HG02970 (cell line): ENCODE measurements around the gene CPNE4.

Source experiments
- ATAC-seq: cut with Tn5 transposase; IDR thresholded peaks from one replicate; pipeline ENCODE4 v1.9.1; 2021; ENCODE audit warnings: mild to moderate bottlenecking, moderate library complexity, moderate number of reproducible peaks; ENCODE audit not compliant: unreplicated experiment, low FRiP score

CPNE4 gene

DNA sequence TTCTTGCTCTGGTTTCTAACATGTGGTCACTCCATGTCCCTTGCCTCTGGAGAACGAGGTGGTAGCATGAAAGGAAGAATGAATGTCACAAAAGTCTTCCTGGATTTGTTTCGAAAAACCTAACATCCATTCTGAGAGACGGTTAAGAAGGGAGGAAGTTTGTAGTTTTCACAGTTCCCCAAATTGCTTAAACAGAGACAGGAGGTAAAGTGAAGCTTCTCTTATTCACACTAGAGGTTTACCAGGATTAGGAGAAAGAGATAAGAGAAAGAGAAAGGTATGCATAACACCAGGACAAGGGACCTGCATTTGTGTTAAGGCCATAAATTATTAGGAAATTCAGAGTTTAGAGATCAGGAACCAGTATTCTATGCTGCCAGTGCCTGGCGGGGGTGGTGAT, 228.1 kb downstream of the CPNE4 start:
- ATAC-seq, result no peak

DNA sequence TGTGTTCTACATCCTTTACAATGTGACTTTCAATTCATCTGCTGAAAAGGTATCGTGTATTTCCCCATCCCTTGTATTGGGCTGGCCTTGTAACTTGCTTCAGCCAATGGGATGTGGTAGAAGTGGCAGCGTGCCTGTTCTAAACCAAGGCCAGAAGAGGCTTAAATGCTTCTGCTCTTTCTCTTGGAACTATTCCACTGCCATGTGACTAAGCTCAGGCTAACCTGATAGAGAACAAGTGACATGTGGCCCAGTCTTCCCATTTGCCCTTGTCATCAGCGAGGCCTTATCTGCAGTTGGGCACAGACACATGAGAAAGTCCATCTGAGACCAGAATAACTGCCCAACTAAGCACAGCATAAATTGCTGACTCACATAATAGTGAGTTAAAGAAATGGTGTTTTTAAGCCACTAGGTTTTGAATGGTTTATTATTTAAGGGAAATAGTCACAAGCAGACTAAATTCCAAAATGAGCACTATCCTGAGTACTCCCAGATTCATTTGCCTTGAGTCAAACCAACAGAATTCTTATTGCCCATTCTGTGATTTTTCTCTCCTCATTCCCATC, 230.2 kb downstream of the CPNE4 start:
- no peak for ATAC-seq

DNA sequence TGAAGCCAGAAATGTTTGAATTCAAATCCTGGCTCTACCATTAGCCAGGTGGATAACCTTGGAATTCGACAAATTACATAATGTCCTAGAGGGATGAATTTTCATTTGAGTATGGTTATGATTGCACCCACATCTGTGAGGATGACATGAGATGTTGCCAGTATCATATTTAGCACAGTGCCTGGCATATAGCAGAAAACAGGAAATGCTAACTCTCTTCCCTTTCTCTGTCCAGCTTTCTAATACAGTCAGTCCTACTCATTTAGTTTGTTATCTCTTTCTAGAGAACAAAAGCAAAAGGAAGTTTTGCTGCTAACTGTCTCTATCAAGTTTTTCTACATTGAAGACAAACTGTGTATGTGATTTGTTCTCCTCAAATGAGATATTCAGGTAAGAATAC, 231.7 kb downstream of the CPNE4 start:
- ATAC-seq, result no peak

DNA sequence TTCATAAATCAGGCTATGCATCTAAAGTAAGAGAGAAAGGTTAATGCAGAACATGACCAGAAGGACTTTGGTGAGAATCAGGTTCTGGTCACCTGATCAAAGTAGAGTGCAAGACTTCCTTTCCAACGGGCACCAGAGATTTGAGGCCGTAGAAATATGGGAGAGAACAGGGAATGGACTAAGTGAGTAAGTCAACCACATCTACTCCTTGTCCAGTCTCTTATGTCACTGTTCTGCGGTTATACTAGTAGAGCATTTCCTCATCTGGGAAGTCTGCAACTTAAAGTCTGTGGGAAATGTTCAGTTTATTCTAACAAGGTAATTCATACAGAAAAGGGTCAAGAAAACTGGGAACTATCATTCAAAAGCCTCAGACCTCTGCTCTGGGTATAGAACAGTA, 232.8 kb downstream of the CPNE4 start:
- no peak for ATAC-seq

DNA sequence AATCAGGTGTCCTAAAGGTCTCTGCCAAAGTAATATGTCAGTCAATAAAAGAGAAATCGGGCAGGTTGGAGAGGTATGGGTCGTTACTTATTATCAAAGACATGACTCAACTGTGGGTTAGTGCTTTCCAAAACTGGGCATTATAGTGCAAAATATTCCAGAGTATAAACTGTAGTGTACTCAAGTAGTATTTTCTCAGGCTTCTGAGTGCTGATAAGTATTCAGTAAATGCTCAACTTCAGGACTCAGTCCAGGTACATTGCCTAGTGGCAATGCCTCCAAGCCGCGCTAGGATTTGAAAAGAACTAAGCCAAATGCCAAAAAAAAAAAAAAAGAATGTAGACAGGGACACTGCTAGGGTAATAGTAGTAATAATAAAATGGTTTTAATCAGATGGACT, 233.2 kb downstream of the CPNE4 start:
- no peak for ATAC-seq

DNA sequence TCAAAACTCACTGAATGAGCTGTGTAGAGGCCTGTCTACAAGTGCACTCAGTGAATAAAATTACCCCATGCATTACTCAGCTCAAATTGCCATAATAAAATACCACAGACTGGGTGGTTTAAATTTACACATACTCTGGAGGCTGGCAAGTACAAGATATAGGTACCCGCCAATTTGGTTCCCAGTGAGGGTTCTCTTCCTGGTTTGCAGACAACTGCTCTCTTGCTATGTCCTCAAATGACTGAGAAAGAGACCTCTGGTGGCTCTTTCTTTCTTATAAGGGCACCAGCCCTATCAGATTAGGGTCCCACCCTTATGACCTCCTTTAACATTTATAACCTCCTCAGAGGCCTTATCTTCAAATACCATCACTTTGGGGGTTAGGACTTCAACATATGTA, 237.0 kb downstream of the CPNE4 start:
- no peak for ATAC-seq

DNA sequence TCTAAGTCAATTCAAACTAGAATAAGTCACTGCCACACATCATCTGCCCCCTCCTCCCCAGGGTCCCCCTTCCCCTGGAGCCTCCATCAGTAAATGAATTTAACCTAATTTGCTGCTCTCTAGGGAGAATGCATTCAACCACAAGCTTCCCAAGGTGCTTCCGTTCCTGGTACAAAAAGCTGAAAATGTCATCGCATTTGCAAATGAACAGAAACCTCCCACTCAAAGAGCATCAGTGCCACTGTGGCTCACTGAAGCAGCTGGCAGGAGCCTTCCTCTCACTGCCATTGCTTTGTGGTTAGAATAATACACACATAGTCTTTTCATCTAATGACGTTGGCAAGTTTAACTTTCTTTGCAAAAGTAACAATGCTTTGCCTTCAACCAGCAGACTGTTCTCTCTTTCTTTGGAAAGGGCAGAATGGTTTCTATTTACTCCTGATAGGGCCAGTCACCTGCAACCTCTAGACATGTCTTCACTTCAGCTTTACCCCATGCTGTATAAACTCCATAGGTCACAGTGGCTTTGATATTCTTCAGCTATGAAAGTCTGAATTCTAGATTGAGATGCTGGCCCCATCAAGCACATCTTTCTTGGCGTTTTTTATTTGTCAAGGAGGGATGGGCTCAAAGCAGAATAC, 238.1 kb downstream of the CPNE4 start:
- no peak for ATAC-seq

DNA sequence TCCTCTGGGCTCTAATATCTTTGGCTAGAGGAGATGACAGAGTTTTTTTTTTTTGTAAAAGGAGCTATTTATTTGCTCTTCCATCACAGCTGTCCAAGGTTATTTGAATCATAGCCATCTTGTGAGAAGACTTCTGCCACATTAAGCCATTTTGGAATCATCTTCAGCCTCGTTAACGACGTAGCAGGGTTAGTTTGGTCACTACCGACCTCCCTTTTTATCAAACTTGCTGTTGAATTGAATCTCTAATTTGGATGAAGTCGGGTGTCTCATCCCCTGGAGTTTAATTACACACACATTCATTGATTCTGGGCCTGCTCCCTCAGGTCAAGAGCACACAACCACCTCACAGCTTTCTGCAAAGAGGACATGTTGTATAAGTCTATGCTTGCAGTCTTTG, 238.7 kb downstream of the CPNE4 start:
- no peak for ATAC-seq

DNA sequence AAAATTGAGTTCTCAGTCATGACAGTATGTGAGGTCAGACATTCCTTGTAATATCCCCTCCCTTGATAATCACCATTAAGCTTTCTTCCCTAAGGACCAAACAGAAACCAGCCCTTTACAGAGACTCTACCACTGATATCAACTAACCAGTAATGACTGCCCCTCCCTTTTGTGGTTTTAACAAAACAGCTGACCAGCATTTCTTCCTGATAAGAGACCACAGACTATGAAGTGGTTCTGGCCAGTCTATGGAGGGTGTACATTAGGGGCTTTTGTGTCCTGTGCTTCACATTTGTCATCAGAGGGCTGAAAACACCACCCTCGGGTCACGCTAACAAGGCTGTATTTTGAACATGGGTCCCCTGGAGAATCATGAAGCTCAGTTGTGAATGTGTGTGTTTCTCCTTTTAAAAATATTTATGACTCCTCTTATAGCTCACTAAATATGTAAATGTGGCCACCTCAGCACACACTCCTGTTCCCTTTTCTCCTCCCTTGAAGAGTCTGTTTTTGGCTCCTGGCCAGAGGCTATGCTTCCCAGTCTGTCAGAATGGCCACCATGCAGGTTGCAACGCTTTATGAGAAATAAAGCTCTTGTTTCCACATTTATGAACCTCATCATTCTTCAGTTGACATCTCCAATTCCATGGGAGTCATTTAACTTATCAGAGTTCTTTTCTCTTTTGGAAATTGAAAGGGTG, 239.3 kb downstream of the CPNE4 start:
- ATAC-seq, result no peak

DNA sequence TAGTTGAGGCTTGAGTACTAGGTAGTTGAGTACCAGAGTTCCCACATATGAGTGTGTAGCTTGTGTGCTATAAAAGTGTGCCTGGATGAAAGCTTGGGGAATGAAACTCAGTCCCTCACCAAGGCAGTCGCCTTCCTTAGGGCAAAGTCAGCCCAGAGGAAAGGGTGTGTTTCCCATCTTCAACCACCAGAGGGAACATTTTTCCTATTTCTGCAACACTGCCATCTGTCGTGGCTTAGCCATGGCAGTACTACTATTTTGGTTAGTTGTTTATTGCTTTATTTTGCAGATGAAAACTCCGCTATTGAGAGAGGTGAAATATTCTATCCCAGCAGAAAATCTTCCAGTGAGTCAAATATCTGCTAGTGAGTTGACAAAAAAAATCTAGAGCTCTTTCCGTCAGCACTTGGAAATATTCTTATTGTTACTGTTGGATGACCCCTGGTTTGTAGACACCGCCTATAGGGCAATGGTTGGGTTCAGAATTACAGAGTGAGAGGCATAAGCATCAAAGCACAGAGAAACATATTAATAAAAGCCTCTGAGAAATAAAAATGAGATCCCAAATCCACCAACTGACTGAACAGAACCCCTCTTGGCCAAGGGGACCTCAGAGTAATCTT, 239.9 kb downstream of the CPNE4 start:
- peak; percentile 65 for ATAC-seq

DNA sequence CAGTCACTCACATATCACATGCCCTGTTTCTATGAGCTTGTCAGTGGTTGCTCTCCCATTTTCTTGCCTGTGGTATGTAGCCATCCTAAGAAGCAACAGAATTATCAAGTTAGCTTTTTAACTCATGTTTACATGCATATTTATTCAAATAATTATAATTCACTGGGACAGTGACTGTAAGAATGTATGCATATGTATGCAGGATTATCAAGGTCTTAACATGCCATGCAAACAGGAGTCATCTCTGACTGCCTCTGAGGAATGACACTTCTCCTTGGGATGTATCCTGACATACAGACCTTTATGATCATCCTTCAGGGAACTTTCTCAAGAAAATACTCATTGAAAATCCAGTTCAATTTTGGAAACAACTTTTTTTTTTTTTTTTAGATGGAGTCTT, 240.9 kb downstream of the CPNE4 start:
- no peak for ATAC-seq

DNA sequence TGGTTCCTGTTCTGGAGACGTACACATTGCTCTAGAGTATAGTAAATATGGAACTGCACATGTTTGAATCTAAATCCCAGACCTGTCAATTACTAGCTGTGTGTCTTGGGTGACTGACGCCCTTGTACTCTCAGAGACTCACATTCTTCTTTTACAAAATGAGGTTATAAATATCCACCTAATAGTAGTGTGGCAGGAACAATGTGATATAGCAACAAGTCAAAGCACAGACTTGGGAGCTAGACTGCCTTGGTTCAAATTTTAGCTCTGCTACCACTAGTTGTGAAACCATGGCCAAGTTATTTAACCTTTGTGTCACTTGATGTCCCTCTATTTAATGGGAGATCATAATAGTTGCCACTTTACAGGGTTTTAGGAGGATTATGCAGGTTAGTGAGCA, 245.6 kb downstream of the CPNE4 start:
- ATAC-seq, result no peak

DNA sequence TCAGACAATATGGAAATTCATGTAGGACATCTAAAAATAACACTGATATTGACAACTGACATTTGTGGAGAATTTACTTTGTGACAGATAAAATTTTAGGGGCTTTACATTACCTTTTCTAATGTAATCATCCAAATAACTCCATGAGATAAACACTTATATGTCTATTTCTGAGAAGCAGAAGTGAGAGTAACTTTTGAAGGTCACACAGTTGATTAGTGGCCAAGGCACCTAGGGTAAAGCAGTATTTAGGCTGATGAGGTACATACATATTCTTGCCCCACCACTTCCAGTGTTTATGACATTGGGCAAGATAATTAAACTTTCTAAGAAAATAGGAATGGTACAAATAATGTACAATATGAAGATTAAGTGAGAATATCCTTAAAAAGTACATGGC, 248.4 kb downstream of the CPNE4 start:
- ATAC-seq, result no peak

DNA sequence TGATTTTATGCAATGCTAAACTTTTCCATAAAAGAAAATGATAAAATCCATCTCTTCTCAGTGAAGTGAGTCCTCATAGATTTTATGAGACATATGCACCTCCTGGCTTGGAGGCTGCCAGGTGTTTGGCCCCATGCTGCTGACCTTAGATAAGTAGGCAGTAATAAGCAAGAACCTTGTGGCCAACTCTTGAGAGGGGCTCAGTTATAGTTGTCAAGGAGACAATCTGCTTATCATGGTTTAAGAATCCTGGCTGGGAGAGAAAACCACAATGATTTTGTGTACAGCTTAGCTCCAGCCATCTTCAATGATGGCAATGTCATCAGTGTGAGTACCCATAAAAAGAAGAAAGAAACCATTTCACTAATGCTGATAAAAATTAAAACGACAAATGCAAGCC, 252.1 kb downstream of the CPNE4 start:
- no peak for ATAC-seq

DNA sequence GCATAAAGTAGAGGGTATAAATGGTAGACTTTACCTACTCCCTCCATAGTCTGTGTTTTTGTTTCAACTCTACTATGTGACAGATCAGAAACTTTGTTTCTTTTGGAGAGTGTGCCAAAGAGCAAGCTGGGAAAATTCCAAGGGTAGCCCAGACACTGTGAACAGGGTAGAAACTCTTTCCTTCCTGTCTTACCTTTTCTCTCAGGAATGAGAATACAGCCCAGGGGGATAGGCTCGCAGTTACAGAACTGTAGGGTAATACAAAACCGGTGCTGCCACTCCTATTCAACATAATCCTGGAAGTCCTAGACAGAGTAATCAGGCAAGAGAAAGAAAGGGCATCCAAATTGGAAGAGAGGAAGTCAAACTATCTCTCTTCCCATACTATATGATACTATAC, 256.3 kb downstream of the CPNE4 start:
- ATAC-seq, result no peak

DNA sequence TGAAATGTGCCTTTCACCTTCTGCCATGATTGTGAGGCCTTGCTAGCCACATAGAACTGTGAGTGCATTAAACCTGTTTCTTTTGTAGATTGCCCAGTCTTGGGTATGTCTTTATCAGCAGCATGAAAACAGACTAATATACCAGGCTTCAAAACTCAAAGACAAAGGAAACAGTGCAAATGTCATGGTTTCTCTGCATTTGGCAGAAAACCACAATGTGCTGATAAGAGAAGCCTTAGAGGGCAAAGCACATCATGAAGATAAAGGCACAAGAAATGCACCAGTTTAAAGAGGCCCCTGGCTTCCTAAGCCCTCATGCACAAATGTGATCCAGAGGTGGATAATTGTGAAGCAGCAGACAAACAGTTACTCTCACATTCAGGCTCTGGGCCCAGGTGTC, 259.2 kb downstream of the CPNE4 start:
- ATAC-seq, result no peak

DNA sequence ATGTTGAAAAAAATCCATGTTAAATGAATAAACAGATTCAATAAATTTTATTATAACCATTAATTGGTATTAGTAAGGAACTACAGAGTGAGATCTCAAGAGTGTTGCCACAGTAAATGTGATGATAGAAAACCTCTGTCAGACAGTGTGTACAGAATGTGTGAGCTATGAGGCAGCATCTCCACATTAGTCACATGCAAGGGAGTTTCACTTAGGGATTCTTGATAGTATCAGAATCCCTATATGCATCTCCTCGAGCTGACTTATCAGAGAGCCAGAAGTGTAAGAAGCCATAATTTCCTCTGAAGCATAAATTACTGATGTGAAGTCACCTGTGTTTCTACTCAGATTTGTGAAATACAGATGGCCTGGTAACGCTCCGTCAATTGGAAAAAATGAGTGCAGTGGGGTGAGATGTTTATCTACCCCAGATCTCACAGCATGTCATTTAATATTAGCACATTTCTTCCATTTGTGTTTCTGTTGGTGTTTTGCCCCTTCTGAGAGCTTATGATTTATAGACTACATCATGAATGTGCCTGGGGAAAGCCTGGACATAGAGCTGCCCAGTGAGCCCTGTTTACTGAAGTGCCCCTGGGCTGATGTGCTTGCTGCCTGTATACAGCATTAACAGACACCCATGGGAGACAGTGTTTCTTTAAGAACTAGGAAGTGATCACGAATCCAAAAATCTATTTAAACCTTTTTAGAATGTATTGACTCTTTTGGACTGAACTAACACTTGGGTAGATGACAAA, 262.4 kb downstream of the CPNE4 start:
- no peak for ATAC-seq

DNA sequence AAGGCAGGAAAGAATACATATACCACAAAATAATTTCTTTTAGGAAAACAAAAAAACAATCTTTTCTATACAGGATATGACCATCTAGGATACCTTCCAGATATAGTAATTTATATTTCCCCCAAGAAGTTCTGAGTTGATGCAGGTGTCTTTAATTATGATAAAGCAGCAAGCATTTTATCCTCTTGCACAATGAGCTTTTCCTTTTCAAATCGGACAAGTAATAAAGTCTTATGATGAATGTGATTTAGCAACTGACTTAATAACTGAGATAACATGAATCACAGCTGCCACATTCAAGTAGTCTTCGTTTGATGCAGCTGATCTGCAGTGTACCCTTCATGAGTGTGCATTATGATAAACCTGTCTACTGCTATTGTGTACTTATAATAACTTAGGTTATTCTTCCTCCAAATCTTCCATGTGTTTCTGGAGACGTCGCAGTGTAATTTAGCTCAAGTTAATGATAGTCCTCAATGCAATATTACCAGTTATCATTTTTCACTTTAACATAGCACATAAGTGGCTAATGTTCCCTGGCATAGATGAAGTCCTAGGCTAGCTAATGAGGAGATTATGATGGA, 271.7 kb downstream of the CPNE4 start:
- ATAC-seq, result no peak

DNA sequence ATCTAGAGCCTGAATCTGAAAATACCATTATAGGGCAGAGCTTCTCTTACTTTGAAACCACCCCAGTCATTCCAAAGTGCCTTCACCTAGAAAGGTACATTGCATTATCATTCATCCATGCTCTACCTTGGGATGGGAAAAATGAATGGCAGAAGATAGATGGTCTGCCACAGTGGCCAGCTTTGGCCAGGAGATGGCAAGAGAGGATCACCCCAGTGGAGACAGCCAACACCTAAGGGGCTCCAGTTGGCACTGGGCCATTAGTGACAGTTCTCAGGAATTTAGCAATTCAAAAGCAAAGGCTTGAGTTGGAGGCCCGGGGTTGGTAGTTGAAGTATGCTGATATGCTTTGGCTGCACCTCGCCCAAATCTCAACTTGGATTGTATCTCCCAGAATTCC, 278.4 kb downstream of the CPNE4 start:
- ATAC-seq, result no peak

DNA sequence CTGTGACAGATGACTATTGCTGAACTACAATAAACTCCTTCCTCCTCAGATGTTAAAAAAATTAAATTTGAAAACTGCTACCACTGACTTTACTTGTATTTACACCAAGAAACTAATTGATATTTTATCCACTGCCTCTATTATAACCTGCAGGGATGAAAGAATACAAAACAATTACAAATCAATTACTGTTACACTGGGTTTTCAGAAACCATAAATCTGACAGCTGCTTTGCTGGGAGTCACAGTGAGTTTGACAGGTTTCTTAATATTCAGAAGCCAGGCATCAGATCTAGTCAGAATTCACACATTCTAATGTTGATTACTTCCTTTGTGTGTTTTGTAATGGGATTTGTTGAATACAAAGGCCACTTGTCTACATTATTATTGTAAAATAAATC, 279.4 kb downstream of the CPNE4 start:
- ATAC-seq, result no peak

DNA sequence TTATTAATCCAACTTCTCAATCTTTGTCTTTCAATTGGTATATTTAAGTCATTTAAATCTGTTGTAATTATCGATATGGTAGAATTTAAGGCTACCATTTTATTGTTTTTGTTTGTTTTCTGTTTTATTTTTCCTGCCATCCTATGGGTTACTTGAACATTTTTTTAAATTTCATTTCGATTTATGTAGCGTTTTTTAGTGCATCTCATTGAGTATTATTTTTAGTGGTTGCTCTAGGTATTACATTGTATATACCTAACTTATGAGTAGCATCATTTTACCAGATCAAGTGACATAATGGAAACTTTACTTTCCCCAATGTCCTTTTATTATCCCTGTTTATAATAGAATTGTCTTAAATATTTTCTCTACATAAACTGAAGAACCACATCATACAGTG, 284.6 kb downstream of the CPNE4 start:
- no peak for ATAC-seq
